OCI-LY7 (cell line): ENCODE measurements around the gene ADAMTS17. TPM values are rescaled to one million over a fixed set of nuclear protein-coding genes. Genes with fewer than 3 reads are reported as not detected.

ENCODE experiments used
- BruUV-seq: library from RNA; stranded (reverse); fragments of 400-500 nt; replicated peaks from 2 replicates; lab custom pipeline; 2021; lab: Mats Ljungman, UMichigan
- CTCF ChIA-PET: fragments of 300-600 bp; sonication (Branson Sonifier 250); formaldehyde crosslinking; loops from one replicate; lab custom pipeline; 2022; ENCODE audit warnings: antibody characterized with exemption; ENCODE audit not compliant: unreplicated experiment; lab: Charles Lee
- POLR2A ChIA-PET: fragments of 300-600 bp; sonication (Branson Sonifier 250); formaldehyde crosslinking; loops from one replicate; lab custom pipeline; 2022; ENCODE audit warnings: antibody characterized with exemption; lab: Charles Lee
- DNase-seq: peaks from one replicate; pipeline ENCODE4 v3.0.0-alpha.2; 2015; ENCODE audit warnings: low spot score
- H2AFZ ChIP-seq: fragments of 200-600 bp; sonication (generic), shearing (Covaris generic); 2 replicates; pipeline ENCODE4 v1.6.1; 2014; ENCODE audit warnings: mild to moderate bottlenecking, antibody characterized with exemption, low read length, moderate library complexity
- H3K27ac ChIP-seq: fragments of 200-600 bp; sonication (generic); 2 replicates; pipeline ENCODE4 v1.5.1; 2014; ENCODE audit warnings: mixed run types, low read depth, mild to moderate bottlenecking, moderate library complexity, low read length, inconsistent platforms; ENCODE audit not compliant: poor library complexity, severe bottlenecking
- H3K36me3 ChIP-seq: fragments of 200-600 bp; sonication (generic); 2 replicates; pipeline ENCODE4 v1.6.1; 2014; ENCODE audit warnings: mild to moderate bottlenecking, antibody characterized with exemption, low read length, moderate library complexity, mixed read lengths; ENCODE audit not compliant: insufficient read depth
- H3K4me1 ChIP-seq: fragments of 200-600 bp; sonication (generic); 2 replicates; pipeline ENCODE4 v1.5.1; 2014; ENCODE audit warnings: mild to moderate bottlenecking, low read length; ENCODE audit not compliant: insufficient read depth, poor library complexity, severe bottlenecking
- H3K4me2 ChIP-seq: fragments of 200-600 bp; sonication (generic); 2 replicates; pipeline ENCODE4 v1.6.1; 2014; ENCODE audit warnings: mild to moderate bottlenecking, low read length
- H3K4me3 ChIP-seq: fragments of 200-600 bp; sonication (generic); 2 replicates; pipeline ENCODE4 v1.5.1; 2014; ENCODE audit warnings: mild to moderate bottlenecking, low read depth, low read length; ENCODE audit not compliant: poor library complexity, severe bottlenecking
- H3K79me2 ChIP-seq: fragments of 200-600 bp; sonication (generic); 2 replicates; pipeline ENCODE4 v1.6.1; 2016; ENCODE audit warnings: low read depth, mild to moderate bottlenecking, low read length, moderate library complexity, mixed read lengths; ENCODE audit not compliant: insufficient read depth
- H3K9me2 ChIP-seq: fragments of 200-600 bp; sonication (generic); 2 replicates; pipeline ENCODE4 v1.6.1; 2016; ENCODE audit warnings: mild to moderate bottlenecking, low read length, mixed read lengths; ENCODE audit not compliant: insufficient read depth
- H3K9me3 ChIP-seq: fragments of 200-600 bp; sonication (generic); 2 replicates; pipeline ENCODE4 v1.6.1; 2014; ENCODE audit warnings: mild to moderate bottlenecking, mixed run types, low read length, mixed read lengths
- H4K20me1 ChIP-seq: fragments of 200-600 bp; sonication (generic); 2 replicates; pipeline ENCODE4 v1.6.1; 2014; ENCODE audit warnings: mild to moderate bottlenecking, antibody characterized with exemption, low read length, moderate library complexity, mixed read lengths; ENCODE audit not compliant: insufficient read depth
- CTCF ChIP-seq: fragments of 200-600 bp; sonication (generic); conservative IDR thresholded peaks from 2 replicates; pipeline ENCODE4 v1.5.1; 2014; ENCODE audit warnings: mild to moderate bottlenecking, antibody characterized with exemption, low read length, moderate library complexity, mixed read lengths
- EZH2phosphoT487 ChIP-seq: fragments of 200-600 bp; sonication (generic); IDR thresholded peaks from 2 replicates; pipeline ENCODE4 v1.6.1; 2018; ENCODE audit warnings: low read depth, borderline replicate concordance, mild to moderate bottlenecking, mixed run types, antibody characterized with exemption, low read length, moderate library complexity, mixed read lengths
- intact Hi-C: fragments of 100-400 bp; cut with micrococcal nuclease; formaldehyde crosslinking; loops from one replicate; pipeline ENCODE4 v1.10.0; 2022; ENCODE audit not compliant: unreplicated experiment
- total RNA-seq, 2 experiments: library from RNA; depleted of rRNA in 1 of 2; stranded (reverse); fragments of >200 nt in 1 of 2; shearing (Covaris generic) in 1 of 2; gene quantifications; 2 replicates each; pipeline ENCODE4 v1.2.3, GENCODE V29; 2014 to 2022

Gene ADAMTS17
- total RNA-seq, 2 experiments from 2014 or later = not detected

GRCh38 chr15:100311833-100312476 lies 29.8 kb downstream of the ADAMTS17 start:
- no peaks in the 10 kb centered on the region for H3K9me3 ChIP-seq
- TF ChIP-seq EZH2phosphoT487 = no peak
- TF ChIP-seq CTCF = no peak
- no peak overlapping the region for H3K4me2 ChIP-seq
- no peak for DNase-seq
- H3K79me2 ChIP-seq = no peaks in the 10 kb centered on the region
- ChIA-PET CTCF (no interaction called here), POLR2A (no interaction called here)
- no peaks in the 10 kb centered on the region for H3K36me3 ChIP-seq
- no peaks in the 10 kb centered on the region for H3K4me1 ChIP-seq
- no peaks in the 10 kb centered on the region for H4K20me1 ChIP-seq
- no peak overlapping the region for H3K27ac ChIP-seq
- intact Hi-C loops = no loop called here
- no peak overlapping the region for H3K4me3 ChIP-seq
- H3K9me2 ChIP-seq = no peaks in the 10 kb centered on the region
- BruUV-seq = no TSS peak
- H2AFZ ChIP-seq = no peak overlapping the region

GRCh38 chr15:100311154-100311625 lies 30.6 kb downstream of the ADAMTS17 start:
- H3K4me2 ChIP-seq = no peak overlapping the region
- no peaks in the 10 kb centered on the region for H3K36me3 ChIP-seq
- H3K27ac ChIP-seq = no peak overlapping the region
- no TSS peak for BruUV-seq
- no peaks in the 10 kb centered on the region for H3K79me2 ChIP-seq
- DNase-seq = no peak
- no peak overlapping the region for H3K4me3 ChIP-seq
- intact Hi-C loops = no loop called here
- H4K20me1 ChIP-seq = no peaks in the 10 kb centered on the region
- CTCF ChIA-PET = no interaction called here
- H2AFZ ChIP-seq = no peak overlapping the region
- H3K9me2 ChIP-seq = no peaks in the 10 kb centered on the region
- TF ChIP-seq EZH2phosphoT487 = no peak
- no peak for TF ChIP-seq CTCF
- H3K9me3 ChIP-seq = no peaks in the 10 kb centered on the region
- H3K4me1 ChIP-seq = no peaks in the 10 kb centered on the region
- POLR2A ChIA-PET = no interaction called here

GRCh38 chr15:100310513-100311153 lies 31.1 kb downstream of the ADAMTS17 start:
- POLR2A ChIA-PET = no interaction called here

More at GRCh38 chr15:100310513-100311153, 31.1 kb downstream of the ADAMTS17 start:
- intact Hi-C loops = no loop called here
- TF ChIP-seq CTCF = no peak
- no peak for TF ChIP-seq EZH2phosphoT487
- Histone ChIP-seq H3K36me3 (no peaks in the 10 kb centered on the region), H2AFZ (no peak overlapping the region), H3K27ac (no peak overlapping the region), H4K20me1 (no peaks in the 10 kb centered on the region), H3K9me2 (no peaks in the 10 kb centered on the region), H3K4me2 (no peak overlapping the region), H3K4me1 (no peaks in the 10 kb centered on the region), H3K9me3 (no peaks in the 10 kb centered on the region), H3K79me2 (no peaks in the 10 kb centered on the region), H3K4me3 (no peak overlapping the region)
- no TSS peak for BruUV-seq
- DNase-seq = no peak
- CTCF ChIA-PET = no interaction called here
